ENCODE results near the gene FLNB. TPM values are rescaled to one million over a fixed set of nuclear protein-coding genes. Genes with fewer than 3 reads are reported as not detected.

Gene FLNB
- total RNA-seq, 1 donor from 2014 or later: 521 TPM

DNA sequence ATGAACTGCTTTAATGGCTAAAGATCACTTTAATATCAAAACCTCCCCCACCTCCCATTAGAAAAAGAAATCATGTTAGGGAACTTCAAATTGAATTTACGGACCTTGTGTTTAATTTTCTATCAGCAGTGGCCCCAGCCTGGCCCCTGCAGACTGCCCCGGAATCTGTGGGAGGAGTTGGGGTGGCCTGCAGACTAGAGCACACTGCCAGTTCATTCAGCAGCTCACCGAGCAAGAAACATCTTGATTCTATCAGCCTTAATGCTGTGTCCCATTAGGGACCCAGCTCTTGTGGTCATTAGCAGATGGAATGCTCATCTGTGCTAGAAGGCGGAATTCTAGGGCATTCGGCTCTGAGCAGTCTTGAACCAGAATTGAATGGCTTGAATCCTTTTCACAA, 54.2 kb downstream of the FLNB start:
- H4K20me1 ChIP-seq (ENCODE audit: insufficient read depth, low read length): peaks cover 41% of the 10 kb centered on the region
- no peak overlapping the region for H3K4me3 Mint-ChIP-seq (ENCODE audit: unreplicated experiment)
- peaks cover 12% of the 10 kb centered on the region for H3K36me3 Mint-ChIP-seq (ENCODE audit: low read depth, unreplicated experiment)
- TF ChIP-seq, protein P1, sequence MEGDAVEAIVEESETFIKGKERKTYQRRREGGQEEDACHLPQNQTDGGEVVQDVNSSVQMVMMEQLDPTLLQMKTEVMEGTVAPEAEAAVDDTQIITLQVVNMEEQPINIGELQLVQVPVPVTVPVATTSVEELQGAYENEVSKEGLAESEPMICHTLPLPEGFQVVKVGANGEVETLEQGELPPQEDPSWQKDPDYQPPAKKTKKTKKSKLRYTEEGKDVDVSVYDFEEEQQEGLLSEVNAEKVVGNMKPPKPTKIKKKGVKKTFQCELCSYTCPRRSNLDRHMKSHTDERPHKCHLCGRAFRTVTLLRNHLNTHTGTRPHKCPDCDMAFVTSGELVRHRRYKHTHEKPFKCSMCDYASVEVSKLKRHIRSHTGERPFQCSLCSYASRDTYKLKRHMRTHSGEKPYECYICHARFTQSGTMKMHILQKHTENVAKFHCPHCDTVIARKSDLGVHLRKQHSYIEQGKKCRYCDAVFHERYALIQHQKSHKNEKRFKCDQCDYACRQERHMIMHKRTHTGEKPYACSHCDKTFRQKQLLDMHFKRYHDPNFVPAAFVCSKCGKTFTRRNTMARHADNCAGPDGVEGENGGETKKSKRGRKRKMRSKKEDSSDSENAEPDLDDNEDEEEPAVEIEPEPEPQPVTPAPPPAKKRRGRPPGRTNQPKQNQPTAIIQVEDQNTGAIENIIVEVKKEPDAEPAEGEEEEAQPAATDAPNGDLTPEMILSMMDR (IDR thresholded peaks at IDR 0.05; ENCODE audit: insufficient read depth, low read depth, low read length): no peak
- TF ChIP-seq EZH2 (IDR thresholded peaks at IDR 0.05; ENCODE audit: insufficient read depth, low read length): no peak
- DNase-seq (ENCODE audit: low read depth): no peak
- no peak overlapping the region for H3K27ac ChIP-seq (ENCODE audit: low read depth, low read length)
- H3K9me3 ChIP-seq (ENCODE audit: insufficient read depth, low read depth, low read length): no peaks in the 10 kb centered on the region
- no peaks in the 10 kb centered on the region for H3K27me3 Mint-ChIP-seq (ENCODE audit: low read depth, unreplicated experiment)
- H3K9me3 Mint-ChIP-seq (ENCODE audit: unreplicated experiment): no peaks in the 10 kb centered on the region
- peaks cover 94% of the 10 kb centered on the region for H3K79me2 ChIP-seq (ENCODE audit: insufficient read depth, low read length)
- H3K27me3 ChIP-seq (ENCODE audit: insufficient read depth, low read length): no peaks in the 10 kb centered on the region
- H3K4me1 Mint-ChIP-seq (ENCODE audit: low read depth, unreplicated experiment): peaks cover 77% of the 10 kb centered on the region
- no peak overlapping the region for H2AFZ ChIP-seq (ENCODE audit: low read depth, low read length)
- peak overlapping the region; percentile 13 for H3K27ac Mint-ChIP-seq (ENCODE audit: unreplicated experiment)
- FAIRE-seq: no peak
- no peak overlapping the region for H3K4me2 ChIP-seq (ENCODE audit: low read length)
- H3K36me3 ChIP-seq (ENCODE audit: insufficient read depth, low read length): no peaks in the 10 kb centered on the region
- no peak overlapping the region for H3K9ac ChIP-seq (ENCODE audit: low read length)
- H3K4me1 ChIP-seq (ENCODE audit: insufficient read depth, low read length): peaks cover 68% of the 10 kb centered on the region
- no peak overlapping the region for H3K4me3 ChIP-seq (ENCODE audit: insufficient read depth, low read depth, low read length)

DNA sequence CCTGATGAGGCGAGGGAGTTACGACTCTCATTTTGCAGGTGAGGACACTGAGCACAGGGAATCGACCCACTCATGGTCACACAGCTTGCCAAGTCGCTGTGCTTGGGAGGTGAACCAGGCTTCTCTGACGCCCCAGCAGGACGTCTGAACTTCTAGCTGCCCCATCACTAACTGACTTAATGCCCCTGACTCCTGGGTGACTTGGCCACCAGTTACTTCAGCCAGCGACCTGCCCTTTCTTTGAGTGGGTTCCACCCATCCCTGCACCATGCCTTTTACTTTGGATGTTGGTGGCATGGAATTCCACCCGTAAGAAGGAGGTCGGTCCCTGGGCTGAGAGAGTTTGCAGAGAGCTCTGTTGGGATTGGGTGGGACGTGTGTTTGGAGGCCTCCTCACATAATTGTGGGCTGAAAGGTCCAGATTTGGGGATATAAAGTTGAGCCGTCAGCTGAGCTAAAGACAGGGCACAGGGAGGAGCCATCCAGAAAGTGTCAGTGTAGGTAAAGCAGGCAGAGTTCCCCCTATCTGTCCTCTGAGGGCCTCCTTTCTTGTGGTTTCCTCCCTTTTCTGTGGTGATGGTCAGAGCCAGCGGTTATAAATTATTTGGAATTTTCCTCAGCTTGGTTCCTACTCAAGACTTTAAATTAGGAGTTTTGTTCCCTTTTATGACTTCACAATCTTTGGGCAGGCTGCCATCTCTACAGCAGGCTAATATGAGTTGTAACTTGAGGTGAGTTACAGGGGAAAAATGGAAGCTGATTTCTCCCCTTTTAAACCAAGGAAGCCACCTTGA, 55.0 kb downstream of the FLNB start:
- Histone ChIP-seq H2AFZ (ENCODE audit: low read depth, low read length) (no peak overlapping the region), H3K4me2 (ENCODE audit: low read length) (peak overlapping the region; percentile 43), H3K4me3 (ENCODE audit: insufficient read depth, low read depth, low read length) (no peak overlapping the region), H3K9ac (ENCODE audit: low read length) (peak overlapping the region; percentile 10), H3K79me2 (ENCODE audit: insufficient read depth, low read length) (peaks cover 93% of the 10 kb centered on the region), H4K20me1 (ENCODE audit: insufficient read depth, low read length) (peaks cover 48% of the 10 kb centered on the region), H3K27ac (ENCODE audit: low read depth, low read length) (no peak overlapping the region), H3K36me3 (ENCODE audit: insufficient read depth, low read length) (no peaks in the 10 kb centered on the region), H3K27me3 (ENCODE audit: insufficient read depth, low read length) (no peaks in the 10 kb centered on the region), H3K4me1 (ENCODE audit: insufficient read depth, low read length) (peaks cover 66% of the 10 kb centered on the region), H3K9me3 (ENCODE audit: insufficient read depth, low read depth, low read length) (no peaks in the 10 kb centered on the region)
- FAIRE-seq (no peak), DNase-seq (ENCODE audit: low read depth) (peak; percentile 90)
- TF ChIP-seq EZH2 (IDR thresholded peaks at IDR 0.05; ENCODE audit: insufficient read depth, low read length): no peak
- TF ChIP-seq, protein P1 (IDR thresholded peaks at IDR 0.05; ENCODE audit: insufficient read depth, low read depth, low read length): no peak
- H3K4me3 Mint-ChIP-seq (ENCODE audit: unreplicated experiment): no peak overlapping the region
- H3K27me3 Mint-ChIP-seq (ENCODE audit: low read depth, unreplicated experiment): no peaks in the 10 kb centered on the region
- peaks cover 82% of the 10 kb centered on the region for H3K4me1 Mint-ChIP-seq (ENCODE audit: low read depth, unreplicated experiment)
- peak overlapping the region; percentile 13 for H3K27ac Mint-ChIP-seq (ENCODE audit: unreplicated experiment)
- H3K36me3 Mint-ChIP-seq (ENCODE audit: low read depth, unreplicated experiment): peaks cover 8% of the 10 kb centered on the region
- H3K9me3 Mint-ChIP-seq (ENCODE audit: unreplicated experiment): no peaks in the 10 kb centered on the region
